GM03348 (cell line): Measurements from ENCODE around the gene CALHM2.

Experiments used
- DNase-seq: peaks from one replicate; pipeline ENCODE4 v3.0.0; 2012; ENCODE audit warnings: low spot score

Gene CALHM2

GRCh38 chr10:103475437-103475836 lies 23.3 kb upstream of the CALHM2 start:
- no peak for DNase-seq

DNA sequence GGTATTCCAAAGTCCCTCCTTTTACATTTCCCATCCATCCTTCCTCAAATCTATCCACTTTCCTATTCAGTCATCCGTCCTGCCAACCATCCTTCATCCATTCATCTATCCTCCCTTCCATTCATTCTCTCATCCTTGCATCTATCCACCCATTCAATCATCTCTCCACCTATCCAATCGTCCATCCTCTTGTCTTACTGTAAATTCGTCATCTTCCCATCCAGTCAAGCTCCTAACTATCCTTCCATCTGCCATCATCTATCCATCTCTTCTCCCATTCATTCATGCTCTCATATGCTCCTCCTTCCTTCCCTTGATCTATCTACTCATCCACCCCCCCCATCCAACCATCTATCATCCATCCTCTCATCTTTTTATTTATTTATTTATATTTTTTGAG lies 21.9 kb upstream of the CALHM2 start:
- DNase-seq: no peak

- DNase-seq: no peak
Observed at GRCh38 chr10:103473261-103473671, 21.1 kb upstream of the CALHM2 start.

GRCh38 chr10:103472005-103472404 lies 19.8 kb upstream of the CALHM2 start:
- no peak for DNase-seq

- DNase-seq: peak; percentile 44
Observed at GRCh38 chr10:103470761-103471653, 18.8 kb upstream of the CALHM2 start.

GRCh38 chr10:103469201-103469600 lies 17.0 kb upstream of the CALHM2 start:
- no peak for DNase-seq

- no peak for DNase-seq
Observed at GRCh38 chr10:103467406-103467805, 15.2 kb upstream of the CALHM2 start.

DNA sequence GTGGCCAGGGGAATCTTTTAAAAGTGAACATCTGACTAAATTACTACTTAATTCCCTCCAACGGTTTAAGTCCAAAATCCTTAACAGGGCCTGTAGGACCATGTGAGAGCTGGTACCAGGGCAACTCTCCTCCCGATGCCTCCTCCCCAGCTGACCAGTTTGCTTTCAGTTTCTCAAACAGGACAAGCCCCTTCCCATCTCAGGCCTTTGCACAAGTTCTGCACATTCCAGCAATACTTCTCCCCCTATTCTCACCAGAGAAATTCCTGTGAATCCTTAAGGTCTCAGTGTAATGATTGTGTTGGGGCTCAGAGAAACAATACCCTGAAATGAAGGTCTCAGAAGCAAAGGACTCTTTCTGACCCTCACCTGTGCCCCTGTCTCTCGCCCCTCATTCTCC lies 14.6 kb upstream of the CALHM2 start:
- no peak for DNase-seq

DNA sequence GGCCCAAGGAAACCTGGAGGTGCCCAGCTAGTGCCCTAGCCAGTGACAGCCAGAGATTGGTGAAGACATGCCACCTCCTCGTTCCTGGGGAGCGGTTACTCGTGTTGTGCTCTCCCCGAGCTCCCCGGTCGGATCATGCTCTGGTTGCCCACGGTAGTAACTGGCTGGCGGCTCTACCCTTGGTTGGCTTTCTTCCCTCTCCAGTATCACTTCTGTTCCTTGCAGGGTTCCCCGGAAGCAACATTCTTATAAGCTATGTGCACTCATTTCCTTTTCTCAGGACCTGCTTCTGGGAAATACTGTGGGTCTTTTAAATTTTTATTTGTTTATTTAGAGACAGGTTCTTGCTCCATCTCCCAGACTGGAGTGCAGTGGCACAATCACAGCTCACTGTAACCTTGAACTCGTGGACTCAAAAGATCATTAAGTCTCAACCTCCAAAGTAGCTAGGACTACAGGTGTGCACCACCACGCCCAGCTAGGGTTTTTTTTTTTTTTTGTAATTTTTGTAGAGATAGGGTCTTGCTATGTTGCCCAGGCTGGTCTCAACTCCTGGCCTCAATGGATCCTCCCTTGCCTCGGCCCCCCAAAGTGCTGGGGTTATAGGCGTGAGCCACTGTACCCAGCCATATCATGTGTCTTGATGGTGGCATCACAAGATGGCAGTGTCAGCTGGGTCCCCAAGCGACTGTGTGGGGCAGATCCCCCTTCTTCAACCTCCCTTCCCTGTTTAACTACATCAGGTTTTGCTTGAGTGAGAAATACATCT lies 13.4 kb upstream of the CALHM2 start:
- DNase-seq: no peak

DNA sequence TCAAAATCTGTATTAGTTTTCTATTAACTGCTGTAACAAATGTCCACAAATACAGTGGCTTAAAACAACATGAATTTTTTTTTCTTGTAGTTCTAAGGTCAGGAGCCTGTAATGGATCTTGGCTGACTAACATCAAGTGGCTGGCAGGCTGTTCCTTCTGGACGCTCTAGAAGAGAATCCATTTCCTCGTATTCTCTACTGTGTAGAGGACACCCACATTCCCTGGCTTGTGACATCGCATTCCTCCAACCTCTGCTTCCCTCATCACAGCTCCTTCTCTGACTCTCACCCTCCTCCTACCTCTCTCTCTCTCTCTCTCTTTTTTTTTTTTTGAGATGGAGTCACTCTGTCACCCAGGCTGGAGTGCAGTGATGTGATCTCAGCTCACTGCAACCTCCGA lies 11.3 kb upstream of the CALHM2 start:
- no peak for DNase-seq

- no peak for DNase-seq
Observed at GRCh38 chr10:103459615-103460014, 7.4 kb upstream of the CALHM2 start.

DNA sequence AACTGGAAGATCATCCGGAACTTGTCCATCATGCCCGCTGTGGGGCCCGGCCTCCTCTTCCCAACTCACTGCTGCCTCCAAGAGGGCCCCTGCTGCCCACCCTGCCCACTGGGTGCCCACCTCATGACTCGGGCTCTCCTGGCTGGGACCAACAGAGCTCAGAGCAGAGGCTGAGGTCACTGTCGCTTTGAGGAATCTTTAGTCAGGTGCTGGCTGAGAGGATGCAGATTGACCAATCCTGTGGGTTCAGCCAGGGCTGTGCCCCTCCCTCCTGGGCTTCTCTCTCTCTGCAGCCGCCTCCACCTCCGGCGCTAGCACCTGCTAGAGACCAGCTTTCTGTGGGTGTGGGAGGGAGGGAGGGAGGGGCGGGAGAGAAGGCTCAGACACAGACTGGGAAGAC lies 6.5 kb upstream of the CALHM2 start, which contains the start of gene CALHM1:
CALHM1 (minus strand) TSS at position 181 of the 400 bp plus-strand sequence; CDS start at position 32, 149 bp downstream.
- no peak for DNase-seq

GRCh38 chr10:103457896-103458583 lies 5.9 kb upstream of the CALHM2 start:
- no peak for DNase-seq

- DNase-seq: no peak
Observed at GRCh38 chr10:103457176-103457712, 5.1 kb upstream of the CALHM2 start.

DNA sequence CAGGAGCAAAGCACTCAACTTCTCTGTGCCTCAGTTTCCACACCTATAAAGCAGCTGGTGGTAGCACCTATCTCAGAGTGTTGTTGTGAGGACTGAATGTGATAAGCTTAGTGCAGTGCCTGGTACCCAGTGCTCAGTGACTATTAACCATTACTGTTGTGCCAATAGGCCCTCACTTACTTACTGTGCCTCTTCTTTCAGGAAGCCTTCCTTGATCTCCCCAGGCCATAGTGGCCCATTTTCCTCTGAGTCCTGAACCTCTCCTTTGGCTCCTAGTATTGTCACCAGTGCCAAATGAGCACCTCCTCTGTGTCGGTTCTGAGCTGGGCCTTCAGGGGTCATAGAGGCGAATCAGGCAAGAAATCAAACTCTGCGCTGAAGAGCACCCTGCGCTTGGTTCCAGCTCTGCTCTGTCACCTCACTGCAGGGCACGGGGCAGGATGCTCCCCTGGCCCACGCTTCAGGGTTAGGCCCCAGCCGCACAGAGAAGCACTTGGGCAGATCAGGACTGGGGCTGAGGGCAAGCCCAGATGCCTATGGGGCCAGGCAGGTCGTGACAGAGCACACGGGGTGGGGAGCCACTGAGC lies 4.0 kb upstream of the CALHM2 start:
- DNase-seq: no peak

DNA sequence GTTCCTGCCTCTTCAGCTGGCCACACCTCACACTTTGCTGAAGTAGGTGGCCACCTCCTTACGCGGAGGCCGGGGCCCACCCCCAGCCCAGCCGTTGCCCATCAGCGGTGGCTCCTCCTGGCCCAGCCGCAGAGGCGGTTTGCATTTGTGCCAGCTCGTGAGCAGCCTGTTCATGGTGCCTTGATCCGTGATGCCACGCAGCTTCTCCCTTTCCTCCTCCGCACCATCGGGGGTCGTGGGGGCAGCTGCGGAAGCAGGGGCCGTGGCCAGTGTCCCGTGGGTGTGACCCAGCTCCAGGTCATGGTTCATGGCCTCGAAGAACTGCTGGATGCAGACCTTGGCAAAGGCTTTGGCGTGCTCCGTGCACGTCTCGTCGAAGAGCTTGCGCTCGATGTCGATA lies 3.1 kb upstream of the CALHM2 start:
- no peak for DNase-seq

DNA sequence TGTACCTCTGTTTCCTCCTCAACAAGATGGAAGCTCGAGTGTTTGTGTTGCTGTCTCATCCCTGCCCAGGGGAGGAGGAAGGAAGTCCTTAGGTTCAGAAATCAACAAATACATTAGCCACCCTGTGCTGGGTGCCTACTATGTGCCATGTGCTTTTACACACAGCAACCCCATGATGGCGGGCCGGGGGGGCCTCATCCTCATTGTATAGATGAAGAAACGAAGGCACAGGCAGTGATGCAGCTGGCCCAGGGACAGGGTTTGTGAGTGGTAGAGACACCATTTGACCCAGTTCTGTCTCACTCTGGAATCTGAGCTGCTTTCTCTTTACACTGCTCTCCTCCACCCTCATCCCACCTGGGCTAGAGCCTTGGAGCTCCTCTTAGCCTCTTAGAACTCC lies 1.9 kb upstream of the CALHM2 start:
- no peak for DNase-seq

DNA sequence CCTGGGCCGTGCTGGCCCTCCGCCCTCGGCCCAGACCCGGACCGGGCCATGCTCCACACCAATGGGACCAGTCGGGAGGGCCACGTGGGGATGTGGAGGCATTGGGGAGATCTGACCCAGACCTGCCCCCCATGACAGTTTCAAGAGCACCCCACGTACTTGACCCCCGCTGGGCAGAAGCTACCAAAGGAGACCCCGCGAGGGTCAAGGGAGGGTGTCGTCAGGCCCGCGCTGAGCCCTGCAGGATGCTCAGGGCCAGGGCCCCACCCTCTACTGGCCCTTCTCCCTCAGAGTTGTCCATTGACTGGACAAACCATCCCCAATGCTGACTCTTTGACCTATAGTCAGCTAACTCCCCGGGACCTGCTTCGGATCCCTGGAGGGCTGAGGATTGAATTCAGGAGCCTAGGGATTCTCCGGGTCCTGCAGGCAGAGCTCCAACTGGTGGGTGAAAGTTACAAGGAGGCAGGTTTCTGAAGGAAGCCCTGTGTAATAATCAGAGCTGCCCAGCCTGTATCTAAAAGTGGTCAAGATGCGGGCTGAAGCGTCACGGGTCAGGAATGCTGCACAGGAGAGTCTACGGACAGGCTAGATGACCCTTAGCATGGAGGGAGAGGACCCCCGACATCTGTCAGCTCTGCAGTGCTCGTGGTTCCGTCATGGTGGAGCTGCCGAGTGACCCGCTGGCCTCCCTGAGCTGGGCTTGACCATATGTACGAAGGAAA lies 498 bp upstream of the CALHM2 start:
- DNase-seq: no peak

GRCh38 chr10:103451091-103451813 lies 918 bp downstream of the CALHM2 start:
- DNase-seq: peak; percentile 86

- DNase-seq: no peak
Observed at GRCh38 chr10:103450201-103450695, 1.9 kb downstream of the CALHM2 start.
